Astrocyte (in vitro differentiated cells and primary cell): ENCODE data around the gene PTCD3.

Experiments
- EZH2 ChIP-seq: IDR thresholded peaks from 2 replicates; pipeline ENCODE4 v1.6.1; 2012; ENCODE audit warnings: mild to moderate bottlenecking, low read length, inconsistent platforms; ENCODE audit not compliant: insufficient read depth
- TF ChIP-seq, protein P1 (sequence below): IDR thresholded peaks from 2 replicates; pipeline ENCODE4 v1.5.1; 2011; ENCODE audit warnings: low read depth, mild to moderate bottlenecking, inconsistent platforms, low read length, moderate library complexity; ENCODE audit not compliant: insufficient read depth

DNA sequence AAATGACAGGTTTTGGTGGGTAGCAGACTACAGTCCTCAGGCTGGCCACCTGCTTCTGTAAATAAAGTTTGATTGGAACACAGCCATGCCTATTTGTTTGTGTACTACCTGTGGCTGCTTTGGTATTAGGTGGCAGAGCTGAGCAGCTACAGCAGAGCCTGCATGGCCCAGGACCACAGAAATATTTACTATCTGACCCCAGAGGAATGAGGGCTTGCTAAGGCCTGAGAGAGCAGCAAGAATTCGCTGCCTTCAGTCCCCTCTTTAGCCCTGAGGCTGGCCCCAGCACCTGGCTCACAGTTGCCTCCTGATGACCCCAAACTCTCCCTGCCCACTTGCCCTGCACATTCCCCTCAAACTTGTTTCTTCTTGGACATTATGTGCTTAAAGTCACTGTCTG is 32.8 kb upstream of the PTCD3 start:
- TF ChIP-seq, protein P1, sequence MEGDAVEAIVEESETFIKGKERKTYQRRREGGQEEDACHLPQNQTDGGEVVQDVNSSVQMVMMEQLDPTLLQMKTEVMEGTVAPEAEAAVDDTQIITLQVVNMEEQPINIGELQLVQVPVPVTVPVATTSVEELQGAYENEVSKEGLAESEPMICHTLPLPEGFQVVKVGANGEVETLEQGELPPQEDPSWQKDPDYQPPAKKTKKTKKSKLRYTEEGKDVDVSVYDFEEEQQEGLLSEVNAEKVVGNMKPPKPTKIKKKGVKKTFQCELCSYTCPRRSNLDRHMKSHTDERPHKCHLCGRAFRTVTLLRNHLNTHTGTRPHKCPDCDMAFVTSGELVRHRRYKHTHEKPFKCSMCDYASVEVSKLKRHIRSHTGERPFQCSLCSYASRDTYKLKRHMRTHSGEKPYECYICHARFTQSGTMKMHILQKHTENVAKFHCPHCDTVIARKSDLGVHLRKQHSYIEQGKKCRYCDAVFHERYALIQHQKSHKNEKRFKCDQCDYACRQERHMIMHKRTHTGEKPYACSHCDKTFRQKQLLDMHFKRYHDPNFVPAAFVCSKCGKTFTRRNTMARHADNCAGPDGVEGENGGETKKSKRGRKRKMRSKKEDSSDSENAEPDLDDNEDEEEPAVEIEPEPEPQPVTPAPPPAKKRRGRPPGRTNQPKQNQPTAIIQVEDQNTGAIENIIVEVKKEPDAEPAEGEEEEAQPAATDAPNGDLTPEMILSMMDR, result no peak
- no peak for TF ChIP-seq EZH2
